Measurements from ENCODE around the gene KRTAP3-3.
A peak's percentile ranks its signal among the peaks of the same experiment; 100 is the strongest.

DNA sequence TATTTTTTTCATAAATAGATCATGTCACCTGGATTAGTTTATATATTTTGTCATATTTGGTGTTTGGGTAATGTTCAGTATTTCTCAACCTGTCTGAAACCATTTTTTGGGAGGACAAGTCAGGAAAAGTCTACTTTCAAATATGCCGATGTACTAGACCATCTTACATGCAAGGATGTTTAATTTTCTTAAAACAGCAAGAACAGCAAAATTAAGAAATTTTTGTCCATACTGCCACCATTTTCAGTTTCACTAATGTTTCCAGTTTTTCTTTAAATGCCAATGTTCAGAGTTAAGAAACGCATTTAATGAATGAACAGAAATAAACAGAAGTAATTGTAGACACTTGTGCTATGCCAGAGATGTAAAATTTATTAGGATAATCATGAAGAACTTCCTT is 880 bp downstream of the KRTAP3-3 start:
- TF ChIP-seq, protein P1, sequence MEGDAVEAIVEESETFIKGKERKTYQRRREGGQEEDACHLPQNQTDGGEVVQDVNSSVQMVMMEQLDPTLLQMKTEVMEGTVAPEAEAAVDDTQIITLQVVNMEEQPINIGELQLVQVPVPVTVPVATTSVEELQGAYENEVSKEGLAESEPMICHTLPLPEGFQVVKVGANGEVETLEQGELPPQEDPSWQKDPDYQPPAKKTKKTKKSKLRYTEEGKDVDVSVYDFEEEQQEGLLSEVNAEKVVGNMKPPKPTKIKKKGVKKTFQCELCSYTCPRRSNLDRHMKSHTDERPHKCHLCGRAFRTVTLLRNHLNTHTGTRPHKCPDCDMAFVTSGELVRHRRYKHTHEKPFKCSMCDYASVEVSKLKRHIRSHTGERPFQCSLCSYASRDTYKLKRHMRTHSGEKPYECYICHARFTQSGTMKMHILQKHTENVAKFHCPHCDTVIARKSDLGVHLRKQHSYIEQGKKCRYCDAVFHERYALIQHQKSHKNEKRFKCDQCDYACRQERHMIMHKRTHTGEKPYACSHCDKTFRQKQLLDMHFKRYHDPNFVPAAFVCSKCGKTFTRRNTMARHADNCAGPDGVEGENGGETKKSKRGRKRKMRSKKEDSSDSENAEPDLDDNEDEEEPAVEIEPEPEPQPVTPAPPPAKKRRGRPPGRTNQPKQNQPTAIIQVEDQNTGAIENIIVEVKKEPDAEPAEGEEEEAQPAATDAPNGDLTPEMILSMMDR (conservative IDR thresholded peaks at IDR 0.05; ENCODE audit: low read depth, low read length): no peak
- TF ChIP-seq MAFK (IDR thresholded peaks at IDR 0.05; ENCODE audit: low read depth, low read length) (peak; percentile 45), SMC3 (IDR thresholded peaks at IDR 0.05; ENCODE audit: low read depth, low read length) (no peak), BHLHE40 (IDR thresholded peaks at IDR 0.05; ENCODE audit: low read depth, low read length) (no peak), POLR2A (IDR thresholded peaks at IDR 0.05; ENCODE audit: low read depth, low read length) (no peak), RCOR1 (IDR thresholded peaks at IDR 0.05; ENCODE audit: insufficient replicate concordance, low read length) (no peak)
